NT2/D1 (cell line): ENCODE results near the gene AGBL4.

Experiments used
- SUZ12 ChIP-seq: IDR thresholded peaks from 2 replicates; pipeline ENCODE4 v1.6.1; 2011; ENCODE audit not compliant: insufficient read length, insufficient read depth; ENCODE audit errors: extremely low read depth
- YY1 ChIP-seq: IDR thresholded peaks from 2 replicates; pipeline ENCODE4 v1.6.1; 2011; ENCODE audit not compliant: insufficient read length, insufficient read depth

GRCh38 chr1:48906164-48906563 is 1117.6 kb downstream of the AGBL4 start:
- no peak for TF ChIP-seq SUZ12
- no peak for TF ChIP-seq YY1
